HTR-8/SVneo (cell line): ENCODE measurements around the gene CELA1.

Experiments
- DNase-seq: peaks from one replicate; pipeline ENCODE4 v3.0.0; 2011; ENCODE audit warnings: low spot score, mixed read lengths; ENCODE audit not compliant: insufficient read length
- FAIRE-seq: peaks from 2 replicates; lab custom pipeline; 2011; peaks lifted over from hg19 to GRCh38; lab: Jason Lieb, UNC

CELA1 gene

GRCh38 chr12:51377099-51377984, 30.9 kb upstream of the CELA1 start:
- no peak for FAIRE-seq
- DNase-seq: no peak

- DNase-seq (no peak), FAIRE-seq (no peak)
Observed at GRCh38 chr12:51374856-51375255, 28.4 kb upstream of the CELA1 start.

GRCh38 chr12:51374361-51374760, 27.9 kb upstream of the CELA1 start:
- FAIRE-seq (no peak), DNase-seq (no peak)

- FAIRE-seq (no peak), DNase-seq (no peak)
Observed at GRCh38 chr12:51373187-51373586, 26.7 kb upstream of the CELA1 start.

GRCh38 chr12:51372021-51372420, 25.5 kb upstream of the CELA1 start:
- FAIRE-seq (no peak), DNase-seq (no peak)

GRCh38 chr12:51371295-51371953, 24.9 kb upstream of the CELA1 start:
- FAIRE-seq (peak; percentile 38), DNase-seq (peak; percentile 92)

- FAIRE-seq (no peak), DNase-seq (no peak)
Observed at GRCh38 chr12:51370667-51371066, 24.2 kb upstream of the CELA1 start.

- DNase-seq (no peak), FAIRE-seq (no peak)
Observed at GRCh38 chr12:51369581-51369980, 23.1 kb upstream of the CELA1 start.

GRCh38 chr12:51368640-51369517, 22.4 kb upstream of the CELA1 start:
- no peak for DNase-seq
- FAIRE-seq: no peak

- DNase-seq (no peak), FAIRE-seq (no peak)
Observed at GRCh38 chr12:51365276-51365675, 18.8 kb upstream of the CELA1 start.

- FAIRE-seq: no peak
- DNase-seq: no peak
Observed at GRCh38 chr12:51364001-51364400, 17.5 kb upstream of the CELA1 start.

- no peak for DNase-seq
- FAIRE-seq: no peak
Observed at GRCh38 chr12:51362747-51363342, 16.4 kb upstream of the CELA1 start.

- DNase-seq (no peak), FAIRE-seq (no peak)
Observed at GRCh38 chr12:51362307-51362706, 15.8 kb upstream of the CELA1 start.

- FAIRE-seq: no peak
- DNase-seq: no peak
Observed at GRCh38 chr12:51361161-51362016, 14.9 kb upstream of the CELA1 start.

- no peak for FAIRE-seq
- no peak for DNase-seq
Observed at GRCh38 chr12:51360315-51360714, 13.8 kb upstream of the CELA1 start.

GRCh38 chr12:51359851-51360250, 13.4 kb upstream of the CELA1 start:
- DNase-seq (no peak), FAIRE-seq (no peak)

GRCh38 chr12:51358496-51358895, 12.0 kb upstream of the CELA1 start:
- no peak for DNase-seq
- no peak for FAIRE-seq

GRCh38 chr12:51357374-51358047, 11.0 kb upstream of the CELA1 start:
- FAIRE-seq (no peak), DNase-seq (no peak)
